OCI-LY7 (cell line): Measurements from ENCODE around the gene KRTAP5-6.

Experiments used
- EZH2phosphoT487 ChIP-seq: fragments of 200-600 bp; sonication (generic); IDR thresholded peaks from 2 replicates; pipeline ENCODE4 v1.6.1; 2018; ENCODE audit warnings: low read depth, borderline replicate concordance, mild to moderate bottlenecking, mixed run types, antibody characterized with exemption, low read length, moderate library complexity, mixed read lengths
- TF ChIP-seq, protein P1 (sequence below): fragments of 200-600 bp; sonication (generic); conservative IDR thresholded peaks from 2 replicates; pipeline ENCODE4 v1.5.1; 2014; ENCODE audit warnings: mild to moderate bottlenecking, antibody characterized with exemption, low read length, moderate library complexity, mixed read lengths

GRCh38 chr11:1656061-1656441 lies 40.9 kb upstream of the KRTAP5-6 start:
- TF ChIP-seq, protein P1, sequence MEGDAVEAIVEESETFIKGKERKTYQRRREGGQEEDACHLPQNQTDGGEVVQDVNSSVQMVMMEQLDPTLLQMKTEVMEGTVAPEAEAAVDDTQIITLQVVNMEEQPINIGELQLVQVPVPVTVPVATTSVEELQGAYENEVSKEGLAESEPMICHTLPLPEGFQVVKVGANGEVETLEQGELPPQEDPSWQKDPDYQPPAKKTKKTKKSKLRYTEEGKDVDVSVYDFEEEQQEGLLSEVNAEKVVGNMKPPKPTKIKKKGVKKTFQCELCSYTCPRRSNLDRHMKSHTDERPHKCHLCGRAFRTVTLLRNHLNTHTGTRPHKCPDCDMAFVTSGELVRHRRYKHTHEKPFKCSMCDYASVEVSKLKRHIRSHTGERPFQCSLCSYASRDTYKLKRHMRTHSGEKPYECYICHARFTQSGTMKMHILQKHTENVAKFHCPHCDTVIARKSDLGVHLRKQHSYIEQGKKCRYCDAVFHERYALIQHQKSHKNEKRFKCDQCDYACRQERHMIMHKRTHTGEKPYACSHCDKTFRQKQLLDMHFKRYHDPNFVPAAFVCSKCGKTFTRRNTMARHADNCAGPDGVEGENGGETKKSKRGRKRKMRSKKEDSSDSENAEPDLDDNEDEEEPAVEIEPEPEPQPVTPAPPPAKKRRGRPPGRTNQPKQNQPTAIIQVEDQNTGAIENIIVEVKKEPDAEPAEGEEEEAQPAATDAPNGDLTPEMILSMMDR, result no peak
- no peak for TF ChIP-seq EZH2phosphoT487
